ENCODE results near the gene THBD.

Gene THBD

GRCh38 chr20:23034721-23035671 lies 14.5 kb downstream of the THBD start, which contains the start of gene SSTR4:
TSS of gene SSTR4 (plus strand) at chr20:23035312. CDS start at chr20:23035484, 172 bp downstream.
- no peak for DNase-seq (ENCODE audit: low spot score)
- in situ Hi-C loops (cut with MboI; ENCODE audit: low pct_unique_long_range_greater_than_20kb, low sequenced_read_pairs, unreplicated experiment) = no loop called here
- TF ChIP-seq CTCF (IDR thresholded peaks at IDR 0.05; ENCODE audit: extremely low read depth, insufficient read depth, missing control alignments) = no peak

GRCh38 chr20:23033918-23034317 lies 15.6 kb downstream of the THBD start:
- TF ChIP-seq CTCF (IDR thresholded peaks at IDR 0.05; ENCODE audit: extremely low read depth, insufficient read depth, missing control alignments) = no peak
- DNase-seq (ENCODE audit: low spot score) = no peak
- in situ Hi-C loops (cut with MboI; ENCODE audit: low pct_unique_long_range_greater_than_20kb, low sequenced_read_pairs, unreplicated experiment) = no loop called here

- no peak for TF ChIP-seq CTCF (IDR thresholded peaks at IDR 0.05; ENCODE audit: extremely low read depth, insufficient read depth, missing control alignments)
- in situ Hi-C loops (cut with MboI; ENCODE audit: low pct_unique_long_range_greater_than_20kb, low sequenced_read_pairs, unreplicated experiment) = no loop called here
- DNase-seq (ENCODE audit: low spot score) = no peak
These were observed 16.8 kb downstream of the THBD start for GRCh38 chr20:23032750-23033078.

GRCh38 chr20:23032056-23032749 lies 17.3 kb downstream of the THBD start:
- DNase-seq (ENCODE audit: low spot score) = no peak
- no peak for TF ChIP-seq CTCF (IDR thresholded peaks at IDR 0.05; ENCODE audit: extremely low read depth, insufficient read depth, missing control alignments)
- in situ Hi-C loops (cut with MboI; ENCODE audit: low pct_unique_long_range_greater_than_20kb, low sequenced_read_pairs, unreplicated experiment) = no loop called here

GRCh38 chr20:23031346-23031745 lies 18.1 kb downstream of the THBD start:
- no peak for DNase-seq (ENCODE audit: low spot score)
- in situ Hi-C loops (cut with MboI; ENCODE audit: low pct_unique_long_range_greater_than_20kb, low sequenced_read_pairs, unreplicated experiment) = no loop called here
- no peak for TF ChIP-seq CTCF (IDR thresholded peaks at IDR 0.05; ENCODE audit: extremely low read depth, insufficient read depth, missing control alignments)

GRCh38 chr20:23029324-23029723 lies 20.1 kb downstream of the THBD start:
- no peak for TF ChIP-seq CTCF (IDR thresholded peaks at IDR 0.05; ENCODE audit: extremely low read depth, insufficient read depth, missing control alignments)
- in situ Hi-C loops (cut with MboI; ENCODE audit: low pct_unique_long_range_greater_than_20kb, low sequenced_read_pairs, unreplicated experiment) = no loop called here
- no peak for DNase-seq (ENCODE audit: low spot score)
